ENCODE data around the gene RPSA. TPM values are rescaled to one million over a fixed set of nuclear protein-coding genes. Genes with fewer than 3 reads are reported as not detected.

Gene RPSA
- total RNA-seq, 4 donors from 2014 or later: 644 to 857 (median 730) TPM

- in situ Hi-C loops (cut with MboI; ENCODE audit: low sequenced_read_pairs in 4 of 4): loop anchor here in 1 of 4 donors (25.0 kb wide), 1 partner anchor 892 kb away; the partner anchor contains the start of gene EIF1B
- intact Hi-C loops (cut with DNase I; ENCODE audit: low total_unique reads): no loop called here
These were observed 14.0 kb downstream of the RPSA start for GRCh38 chr3:39420543-39420942.

DNA sequence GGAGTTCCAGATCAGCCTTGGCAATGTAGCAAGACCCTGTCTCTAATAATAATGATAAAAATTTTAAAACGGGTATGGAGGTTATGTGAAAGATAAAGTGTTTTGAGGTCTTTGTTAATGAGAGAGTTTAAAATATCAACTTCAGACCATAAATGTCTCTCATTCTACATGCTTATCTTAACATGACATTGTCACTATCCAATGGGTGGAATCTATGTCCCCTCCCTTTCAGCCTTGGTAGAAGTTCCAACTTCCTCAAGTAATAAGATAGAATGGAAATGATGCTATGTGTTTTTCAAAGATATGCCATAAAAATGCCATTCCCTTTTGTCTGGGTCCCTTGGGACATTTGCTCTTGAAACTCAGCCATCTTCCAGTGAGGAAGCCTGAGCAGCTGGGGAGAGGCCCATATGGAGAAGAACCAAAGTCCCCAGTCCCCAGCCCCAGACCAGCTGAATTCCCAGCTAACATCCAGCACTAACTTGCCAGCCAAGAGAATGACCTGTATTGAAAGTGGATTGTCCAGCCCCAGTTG, 17.0 kb downstream of the RPSA start:
- Histone ChIP-seq H3K27me3 (no peaks in the 10 kb centered on the region), H3K9me3 (no peaks in the 10 kb centered on the region), H3K4me1 (no peaks in the 10 kb centered on the region), H3K4me3 (no peak overlapping the region), H3K27ac (no peak overlapping the region), H3K36me3 (no peaks in the 10 kb centered on the region)
- intact Hi-C loops (cut with DNase I; ENCODE audit: low total_unique reads): no loop called here
- TF ChIP-seq CTCF (IDR thresholded peaks at IDR 0.05 in 4 of 5, conservative IDR thresholded peaks at IDR 0.05 in 1 of 5) (no peak), POLR2A (IDR thresholded peaks at IDR 0.05) (no peak)
- ATAC-seq (no peak), DNase-seq (no peak)
- in situ Hi-C loops (cut with MboI; ENCODE audit: low sequenced_read_pairs in 4 of 4): loop anchor here in 1 of 4 donors (25.0 kb wide), 1 partner anchor 889 kb away; the partner anchor contains the start of gene EIF1B

More at GRCh38 chr3:39420543-39420942, 14.0 kb downstream of the RPSA start:
- Histone ChIP-seq H3K27me3 (no peaks in the 10 kb centered on the region), H3K4me1 (no peaks in the 10 kb centered on the region), H3K4me3 (no peak overlapping the region), H3K36me3 (no peaks in the 10 kb centered on the region), H3K9me3 (no peaks in the 10 kb centered on the region), H3K27ac (no peak overlapping the region)
- TF ChIP-seq POLR2A (IDR thresholded peaks at IDR 0.05) (no peak), CTCF (IDR thresholded peaks at IDR 0.05 in 4 of 5, conservative IDR thresholded peaks at IDR 0.05 in 1 of 5) (no peak)
- DNase-seq (no peak), ATAC-seq (no peak)

DNA sequence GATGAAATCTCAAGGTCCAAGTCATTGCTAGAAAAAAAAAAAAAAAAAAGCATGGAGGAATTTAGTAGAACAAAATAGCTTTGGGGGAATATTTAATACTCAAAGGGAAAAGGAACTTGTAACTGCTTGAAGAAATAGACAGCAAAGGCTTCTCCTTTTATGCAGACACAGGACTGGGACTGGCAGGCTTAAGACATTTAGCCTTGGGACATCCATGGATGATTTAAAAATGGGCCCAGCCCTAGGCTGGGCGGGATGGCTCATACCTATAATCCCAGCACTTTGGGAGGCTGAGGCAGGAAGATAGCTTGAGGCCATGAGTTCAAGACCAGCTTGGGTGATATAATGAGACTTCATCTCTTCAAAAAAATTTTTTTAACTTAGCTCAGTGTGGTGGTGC, 19.8 kb downstream of the RPSA start:
- no peak overlapping the region for H3K4me3 ChIP-seq
- in situ Hi-C loops (cut with MboI; ENCODE audit: low sequenced_read_pairs in 4 of 4) (no loop called here), intact Hi-C loops (cut with DNase I; ENCODE audit: low total_unique reads) (no loop called here)
- H3K27me3 ChIP-seq: no peaks in the 10 kb centered on the region
- DNase-seq (no peak), ATAC-seq (no peak)
- H3K4me1 ChIP-seq: no peaks in the 10 kb centered on the region
- H3K9me3 ChIP-seq: no peaks in the 10 kb centered on the region
- no peak overlapping the region for H3K27ac ChIP-seq
- no peaks in the 10 kb centered on the region for H3K36me3 ChIP-seq
- TF ChIP-seq CTCF (IDR thresholded peaks at IDR 0.05 in 4 of 5, conservative IDR thresholded peaks at IDR 0.05 in 1 of 5) (no peak), POLR2A (IDR thresholded peaks at IDR 0.05) (no peak)

DNA sequence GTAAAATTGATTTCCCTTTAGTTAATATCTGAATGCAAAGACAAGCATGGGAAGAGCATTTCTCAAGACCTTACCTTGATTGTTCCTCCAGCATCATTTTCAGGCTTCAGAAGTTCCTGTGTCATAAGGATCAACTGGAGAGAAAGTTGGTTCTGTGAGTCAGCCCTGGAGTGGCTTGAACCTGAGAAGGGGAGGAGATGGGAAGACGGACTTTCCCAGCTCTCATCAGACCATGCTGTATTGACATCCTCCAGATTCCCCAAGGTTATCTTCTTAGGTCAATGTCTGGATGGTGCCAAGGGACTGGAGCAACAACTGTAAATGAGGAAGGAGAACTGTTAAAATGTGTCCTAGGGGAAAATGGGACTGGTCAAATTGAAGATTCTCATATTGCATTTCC, 21.0 kb downstream of the RPSA start:
- ATAC-seq: no peak
- Histone ChIP-seq H3K27ac (no peak overlapping the region), H3K36me3 (no peaks in the 10 kb centered on the region), H3K4me3 (no peak overlapping the region), H3K4me1 (no peaks in the 10 kb centered on the region), H3K27me3 (no peaks in the 10 kb centered on the region), H3K9me3 (no peaks in the 10 kb centered on the region)
- intact Hi-C loops (cut with DNase I; ENCODE audit: low total_unique reads) (no loop called here), in situ Hi-C loops (cut with MboI; ENCODE audit: low sequenced_read_pairs in 4 of 4) (no loop called here)
- DNase-seq: no peak
- no peak for TF ChIP-seq CTCF (IDR thresholded peaks at IDR 0.05 in 4 of 5, conservative IDR thresholded peaks at IDR 0.05 in 1 of 5)
- no peak for TF ChIP-seq POLR2A (IDR thresholded peaks at IDR 0.05)

DNA sequence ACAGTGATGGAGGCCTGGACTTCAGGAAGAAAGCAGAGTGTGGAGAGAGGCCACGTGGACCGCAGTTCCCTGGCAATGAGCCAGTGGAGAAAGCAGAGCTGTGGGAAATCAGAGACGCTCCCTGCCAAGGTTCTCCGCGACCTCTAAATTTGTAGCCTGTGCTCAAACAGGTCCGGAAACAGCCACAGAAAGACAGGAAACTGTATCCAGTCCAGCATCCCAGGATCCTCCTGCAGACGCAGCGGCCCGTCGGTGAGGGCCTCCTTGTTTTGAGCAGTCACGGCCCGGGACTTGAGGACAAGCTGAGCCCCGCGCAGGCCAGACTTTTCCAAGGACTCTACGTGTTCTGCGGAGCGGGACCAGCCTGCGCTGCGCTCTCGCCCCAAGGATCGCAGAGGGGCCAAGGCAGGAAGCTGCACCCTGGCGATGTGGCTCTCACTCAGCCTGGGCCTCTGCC, 22.3 kb downstream of the RPSA start:
- Histone ChIP-seq H3K4me3 (no peak overlapping the region), H3K27me3 (no peaks in the 10 kb centered on the region), H3K36me3 (no peaks in the 10 kb centered on the region), H3K27ac (peak overlapping the region in 3 of 4 donors; percentile 16 to 43 (median 41)), H3K4me1 (no peaks in the 10 kb centered on the region), H3K9me3 (no peaks in the 10 kb centered on the region)
- intact Hi-C loops (cut with DNase I; ENCODE audit: low total_unique reads): no loop called here
- ATAC-seq (peak; percentile 24 to 33), DNase-seq (no peak)
- in situ Hi-C loops (cut with MboI; ENCODE audit: low sequenced_read_pairs in 4 of 4): no loop called here
- TF ChIP-seq CTCF (IDR thresholded peaks at IDR 0.05 in 4 of 5, conservative IDR thresholded peaks at IDR 0.05 in 1 of 5) (no peak), POLR2A (IDR thresholded peaks at IDR 0.05) (no peak)

All from gastrocnemius medialis (tissue), 4 donors.